HG03354 (cell line): ENCODE results near the gene LRRC8C.
A peak's percentile ranks its signal among the peaks of the same experiment; 100 is the strongest.
"Not testable (repeated sequence)": the region's sequence is repeated elsewhere in the genome, so short reads cannot be mapped to it uniquely, and the experiment has no call there.

Experiments
- ATAC-seq: cut with Tn5 transposase; IDR thresholded peaks from one replicate; pipeline ENCODE4 v1.9.1; 2021; ENCODE audit warnings: mild to moderate bottlenecking; ENCODE audit not compliant: unreplicated experiment, poor library complexity, severe bottlenecking

LRRC8C gene

DNA sequence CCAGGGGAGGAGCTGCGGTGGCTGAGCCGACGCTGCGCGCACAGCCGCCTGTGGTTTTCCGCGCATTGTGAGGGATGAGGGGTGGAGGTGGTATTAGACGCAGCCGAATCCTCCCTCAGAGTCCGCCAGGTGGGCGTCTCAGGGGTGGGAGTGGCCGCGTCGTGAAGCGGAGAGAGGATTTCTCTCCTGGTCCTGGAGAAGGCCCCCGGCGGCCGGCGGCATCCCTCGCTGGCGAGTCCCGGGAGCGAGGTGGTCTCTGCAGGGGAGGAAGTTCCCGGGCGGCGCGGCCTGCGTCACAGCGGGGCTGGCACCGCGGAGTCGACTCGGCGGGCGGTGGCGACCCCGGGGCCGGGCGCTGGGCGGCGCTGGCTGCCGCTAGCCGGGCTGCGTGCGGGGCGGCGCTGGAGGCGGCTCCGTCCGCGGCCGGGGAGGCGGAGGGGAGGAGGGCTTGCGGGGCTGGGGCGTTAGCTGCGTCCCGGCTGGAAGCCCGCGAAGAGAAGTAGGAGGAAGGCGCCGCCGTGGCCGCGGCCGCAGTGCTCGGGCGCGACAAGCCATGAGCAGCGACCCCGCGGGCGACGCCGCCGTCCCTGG lies at the start of gene LRRC8C:
TSS of gene LRRC8C (plus strand) at position 464 of the 591 bp plus-strand sequence. CDS start 53,354 bp downstream, outside the sequence.
- ATAC-seq: peak; percentile 92

DNA sequence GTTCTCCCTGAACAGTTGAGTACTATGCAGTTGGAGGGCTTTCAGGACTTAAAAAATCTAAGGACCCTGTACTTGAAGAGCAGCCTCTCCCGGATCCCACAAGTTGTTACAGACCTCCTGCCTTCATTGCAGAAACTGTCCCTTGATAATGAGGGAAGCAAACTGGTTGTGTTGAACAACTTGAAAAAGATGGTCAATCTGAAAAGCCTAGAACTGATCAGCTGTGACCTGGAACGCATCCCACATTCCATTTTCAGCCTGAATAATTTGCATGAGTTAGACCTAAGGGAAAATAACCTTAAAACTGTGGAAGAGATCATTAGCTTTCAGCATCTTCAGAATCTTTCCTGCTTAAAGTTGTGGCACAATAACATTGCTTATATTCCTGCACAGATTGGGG lies 48.7 kb upstream of the LRRC8C start:
- no peak for ATAC-seq

DNA sequence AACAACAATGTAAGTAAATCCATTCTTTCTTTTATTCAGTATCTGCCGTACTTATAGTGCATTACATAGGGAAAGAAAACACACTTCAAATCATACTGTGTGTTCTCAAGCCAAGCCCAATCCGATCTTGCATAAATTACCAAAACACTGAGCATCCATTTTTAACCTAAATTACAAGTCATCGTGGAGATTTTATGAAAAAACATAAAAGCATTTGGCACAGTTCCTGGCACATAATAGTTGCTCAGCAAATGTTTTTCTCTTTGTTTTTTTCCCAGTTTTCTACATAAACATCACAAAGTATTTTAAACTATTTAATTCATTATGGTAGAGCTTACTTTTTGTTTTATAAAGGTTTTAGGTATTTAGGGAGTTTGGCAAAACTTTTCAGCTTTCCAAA lies 48.1 kb upstream of the LRRC8C start:
- no peak for ATAC-seq

DNA sequence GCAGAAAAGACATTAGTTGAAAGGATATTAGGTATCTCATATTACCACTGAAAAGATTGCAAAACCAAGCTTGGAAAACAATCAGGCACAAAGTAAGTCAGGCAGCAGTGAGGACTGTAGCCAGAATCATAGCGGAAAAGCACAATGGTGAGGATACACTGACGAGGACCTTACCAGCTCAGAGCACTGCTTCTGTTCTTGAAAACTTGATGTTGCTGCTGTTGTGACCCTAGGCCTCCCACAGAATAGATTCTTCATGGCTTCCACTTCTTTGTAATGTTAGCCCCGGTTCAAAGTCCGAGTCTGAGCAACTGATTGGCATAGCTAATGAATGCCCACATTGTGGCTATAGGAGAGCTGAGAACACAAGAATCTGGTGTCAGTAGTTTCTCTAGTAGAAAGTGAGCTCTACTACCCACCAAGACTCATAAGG lies 45.2 kb upstream of the LRRC8C start:
- no peak for ATAC-seq

DNA sequence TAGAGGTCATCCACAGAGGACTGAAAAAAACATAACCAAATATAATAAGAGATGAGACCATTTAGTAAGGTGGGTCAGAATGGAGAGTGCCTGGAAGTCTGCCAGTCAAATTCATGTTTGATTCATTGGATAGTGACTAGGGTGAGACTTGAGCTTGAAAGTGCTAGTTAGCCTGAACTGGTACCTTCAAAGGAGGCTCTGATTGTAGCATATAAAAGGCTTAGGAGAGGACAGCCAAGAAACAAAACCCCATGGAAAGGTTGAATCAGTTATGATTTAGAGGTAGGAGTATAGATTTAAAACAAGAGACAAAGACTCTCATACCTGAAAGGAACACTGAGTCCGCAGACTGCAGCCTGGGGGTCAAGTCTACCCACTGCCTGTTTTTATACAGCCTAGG lies 44.4 kb upstream of the LRRC8C start:
- no peak for ATAC-seq

DNA sequence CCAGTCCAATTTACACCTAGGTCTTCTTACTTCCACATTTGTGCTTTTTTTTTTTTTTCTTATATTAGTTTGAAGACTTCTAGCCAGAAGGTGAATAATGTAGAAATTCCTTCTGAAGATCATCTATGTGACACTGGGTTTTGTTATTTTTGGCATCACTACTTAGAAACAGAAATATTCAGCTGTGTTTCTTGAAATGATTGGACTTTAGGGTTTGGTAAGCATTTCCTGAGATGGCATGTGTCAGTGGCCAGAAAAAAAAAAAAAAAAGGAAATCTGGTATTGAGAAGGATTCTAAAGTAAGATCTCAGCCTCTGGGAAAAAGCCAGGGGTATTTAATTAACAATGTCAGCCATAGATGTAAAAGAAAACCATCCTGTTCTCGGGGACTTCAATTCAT lies 43.4 kb upstream of the LRRC8C start:
- ATAC-seq: no peak

DNA sequence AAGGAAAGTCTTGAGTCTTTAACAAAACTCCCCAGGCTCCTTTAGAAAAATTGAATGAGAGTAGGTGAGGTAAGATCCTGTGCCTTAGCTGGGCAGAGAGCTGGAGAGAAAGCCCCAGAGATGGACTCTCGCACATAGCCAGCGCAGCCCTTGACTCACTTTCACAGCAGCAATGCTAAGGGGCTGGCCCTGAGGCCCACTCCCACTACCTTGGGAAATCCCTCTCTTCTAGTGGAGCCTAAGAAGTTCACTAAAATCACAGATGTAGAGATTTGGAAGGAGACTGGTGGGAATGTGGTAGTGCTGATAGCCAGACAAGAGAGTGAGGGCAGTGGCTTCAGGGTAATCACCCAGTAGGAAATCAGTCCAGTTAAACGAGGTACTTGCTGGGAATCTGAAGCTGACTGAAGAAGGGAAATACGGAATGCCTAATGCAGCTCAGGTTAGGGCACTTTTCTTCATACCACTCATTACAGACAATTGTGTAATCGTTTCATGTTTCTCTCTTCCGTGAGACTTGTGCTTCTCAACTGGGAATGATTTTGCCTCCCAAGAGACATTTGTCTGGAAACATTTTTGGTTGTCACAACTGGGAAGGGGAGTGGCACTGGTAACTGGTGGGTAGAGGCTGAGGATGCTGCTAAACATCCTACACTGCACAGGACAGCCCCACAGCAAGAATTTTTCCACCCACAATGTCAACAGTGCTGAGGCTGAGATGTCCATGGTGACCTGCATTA lies 42.4 kb upstream of the LRRC8C start:
- ATAC-seq: no peak

DNA sequence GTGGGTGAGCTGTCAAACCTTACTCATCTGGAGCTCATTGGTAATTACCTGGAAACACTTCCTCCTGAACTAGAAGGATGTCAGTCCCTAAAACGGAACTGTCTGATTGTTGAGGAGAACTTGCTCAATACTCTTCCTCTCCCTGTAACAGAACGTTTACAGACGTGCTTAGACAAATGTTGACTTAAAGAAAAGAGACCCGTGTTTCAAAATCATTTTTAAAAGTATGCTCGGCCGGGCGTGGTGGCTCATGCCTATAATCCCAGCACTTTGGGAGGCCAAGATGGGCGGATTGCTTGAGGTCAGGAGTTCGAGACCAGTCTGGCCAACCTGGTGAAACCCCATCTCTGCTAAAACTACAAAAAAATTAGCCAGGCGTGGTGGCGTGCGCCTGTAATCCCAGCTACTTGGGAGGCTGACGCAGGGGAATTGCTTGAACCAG lies 40.0 kb upstream of the LRRC8C start:
- ATAC-seq: not testable (repeated sequence)

DNA sequence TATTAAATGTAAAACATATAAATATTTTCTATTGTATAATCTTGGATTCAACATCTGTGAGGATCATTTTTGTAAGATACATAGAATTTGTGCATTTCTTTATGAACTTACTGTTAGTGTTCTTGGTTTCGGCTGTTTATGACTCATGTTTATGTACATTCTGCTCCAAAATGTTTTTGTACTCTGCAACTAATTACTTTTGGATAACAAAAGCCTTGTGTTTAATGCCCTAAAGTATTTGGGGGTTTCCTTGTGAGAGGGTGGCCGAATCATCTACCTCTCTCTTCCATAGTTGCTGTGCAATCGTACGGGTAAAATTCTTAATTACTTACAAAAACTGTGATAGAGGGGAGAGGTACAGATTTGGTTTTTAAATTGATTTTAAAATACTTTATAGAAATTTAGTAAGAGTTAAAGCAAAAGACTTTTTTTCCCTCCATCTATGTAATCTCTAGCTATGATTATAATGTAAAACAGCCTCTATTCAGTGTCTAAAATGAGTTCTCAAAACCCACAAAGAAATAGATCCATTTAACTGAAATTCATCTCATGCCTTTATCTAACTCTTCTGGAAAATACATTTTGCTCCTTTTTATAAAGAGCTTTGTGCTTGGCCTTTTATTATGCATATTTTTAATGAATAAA lies 38.7 kb upstream of the LRRC8C start:
- no peak for ATAC-seq

DNA sequence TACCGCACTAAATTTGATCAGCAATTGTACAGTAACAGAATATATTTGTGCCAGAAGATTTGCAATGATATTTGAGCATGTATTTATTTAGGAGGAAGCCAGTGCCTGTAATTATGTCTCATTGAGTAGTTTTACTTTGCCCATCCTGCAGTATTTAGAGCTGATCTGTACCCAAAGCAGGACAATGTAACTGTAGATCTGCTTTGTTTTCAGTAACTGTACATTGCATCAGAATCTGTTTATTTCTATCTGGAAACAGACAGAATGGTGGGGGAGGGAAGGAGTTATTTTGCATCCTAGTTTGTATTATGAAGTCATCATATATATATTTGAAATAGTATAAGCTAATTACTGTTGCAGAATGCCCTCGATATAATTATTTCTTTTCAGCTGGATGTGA lies 36.2 kb upstream of the LRRC8C start:
- ATAC-seq: no peak

DNA sequence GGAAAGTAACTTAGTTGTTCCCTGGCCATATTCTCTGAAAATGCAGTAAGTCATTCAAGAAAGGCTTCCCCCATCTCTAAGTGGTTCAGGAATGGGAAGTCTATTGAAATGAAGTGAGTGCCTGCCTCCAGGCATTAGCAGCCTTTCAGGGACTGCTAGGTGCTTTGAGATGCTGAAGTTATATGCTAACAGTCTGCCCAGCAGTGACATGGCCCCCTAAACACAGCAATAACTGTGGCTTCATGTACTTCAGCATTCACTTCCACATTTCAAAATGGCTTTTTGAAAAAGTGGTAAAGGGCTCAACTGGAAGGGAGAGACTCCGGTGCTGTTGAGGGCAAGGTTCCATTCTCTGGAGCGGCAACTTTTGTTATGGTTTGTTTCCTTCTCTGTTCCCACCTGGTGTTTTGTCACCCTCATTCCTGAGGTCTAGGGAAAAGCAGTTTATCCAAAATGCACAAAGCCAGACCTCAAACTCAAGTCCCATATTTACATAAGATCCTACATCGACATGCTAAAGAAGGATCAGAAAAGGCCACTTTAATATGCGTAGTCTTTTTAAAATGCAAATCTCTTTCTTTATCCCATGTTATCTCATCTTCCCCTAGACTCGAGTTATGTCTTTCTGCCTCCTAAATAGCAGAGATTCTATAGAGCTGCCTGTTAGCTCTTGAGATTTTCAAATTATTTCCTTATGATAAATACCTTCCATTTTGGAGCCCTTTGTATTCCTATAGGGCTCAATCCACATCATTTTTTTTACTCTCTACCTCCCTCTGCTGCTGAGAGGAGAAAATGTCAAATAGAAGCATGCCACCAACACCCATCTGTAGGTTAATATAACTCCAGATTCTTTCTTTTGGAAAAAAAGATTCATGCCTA lies 34.2 kb upstream of the LRRC8C start:
- ATAC-seq: no peak

DNA sequence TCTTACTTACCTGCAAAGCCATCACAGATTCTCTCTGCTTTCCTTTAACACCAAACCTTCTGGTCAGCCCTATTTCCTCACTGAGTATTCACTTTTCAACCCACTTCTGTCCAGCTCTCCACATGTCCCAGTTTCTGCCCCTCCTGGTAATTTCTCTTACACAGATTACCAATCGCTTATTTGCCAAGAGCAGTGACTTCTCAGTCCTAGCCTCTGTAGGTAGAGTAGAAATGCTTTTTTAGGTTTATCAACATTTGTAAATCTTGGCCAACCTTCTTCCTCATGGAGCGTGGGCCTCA lies 33.6 kb upstream of the LRRC8C start:
- no peak for ATAC-seq

DNA sequence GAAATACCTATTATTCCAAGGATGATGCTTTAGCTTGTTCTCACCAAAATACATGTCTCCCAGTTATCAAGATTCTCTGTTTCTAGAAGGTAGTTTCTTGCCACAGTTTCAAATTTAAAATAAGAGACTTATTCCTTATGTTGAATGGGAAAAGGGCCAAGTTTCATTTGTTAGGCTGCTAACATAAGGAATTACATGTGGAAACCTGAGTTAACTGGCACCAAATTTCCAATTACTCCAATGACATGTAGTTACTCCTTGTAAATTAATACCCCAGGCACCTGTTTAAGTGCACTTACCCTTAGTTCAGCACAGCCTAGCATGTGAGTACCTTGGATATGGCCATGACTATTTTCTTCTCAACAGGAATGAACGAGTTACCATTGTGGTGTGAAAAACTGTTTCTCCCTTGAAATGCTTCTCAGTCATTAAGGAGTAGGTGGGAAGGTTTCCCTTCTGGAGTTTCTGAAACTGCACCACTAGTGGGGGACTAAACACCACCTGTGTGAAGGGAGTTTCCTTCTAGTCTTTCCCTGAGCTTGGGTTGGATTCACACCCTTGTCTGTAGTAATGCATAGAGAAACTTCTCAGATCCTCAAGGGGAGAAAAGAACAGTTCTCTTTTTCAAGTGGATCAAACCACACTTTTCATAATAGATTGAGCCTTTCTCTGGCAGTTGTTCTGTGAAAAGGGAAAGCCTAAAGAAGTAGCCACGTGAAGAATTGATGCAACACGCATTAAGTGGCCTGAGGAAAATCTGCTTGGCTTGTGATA lies 32.3 kb upstream of the LRRC8C start:
- ATAC-seq: no peak

DNA sequence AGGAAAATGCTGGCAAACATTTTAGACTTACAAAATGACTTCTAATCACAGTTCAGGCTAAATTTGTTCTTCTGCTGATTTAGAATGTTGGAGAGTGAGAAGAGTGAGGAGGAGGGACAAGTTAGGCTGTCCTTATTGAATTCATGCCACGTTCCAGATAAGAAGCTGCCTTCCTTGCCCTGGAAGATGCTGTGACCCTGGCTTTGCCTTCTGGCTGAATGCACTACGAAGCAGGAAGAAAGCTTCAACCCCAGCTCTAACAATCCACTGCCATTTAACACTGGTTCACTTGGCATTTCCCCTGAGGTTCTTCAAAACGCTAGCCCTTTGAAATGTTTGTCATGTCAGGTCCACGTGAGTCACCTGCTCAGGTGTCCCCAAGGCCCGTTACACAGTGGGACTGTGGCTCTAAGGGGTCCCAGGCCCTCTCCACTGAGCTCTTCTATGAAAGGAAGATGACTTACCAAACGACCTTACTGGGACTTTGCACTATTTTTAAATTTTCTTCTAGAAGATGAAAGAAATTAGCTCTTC lies 30.0 kb upstream of the LRRC8C start:
- ATAC-seq: no peak

DNA sequence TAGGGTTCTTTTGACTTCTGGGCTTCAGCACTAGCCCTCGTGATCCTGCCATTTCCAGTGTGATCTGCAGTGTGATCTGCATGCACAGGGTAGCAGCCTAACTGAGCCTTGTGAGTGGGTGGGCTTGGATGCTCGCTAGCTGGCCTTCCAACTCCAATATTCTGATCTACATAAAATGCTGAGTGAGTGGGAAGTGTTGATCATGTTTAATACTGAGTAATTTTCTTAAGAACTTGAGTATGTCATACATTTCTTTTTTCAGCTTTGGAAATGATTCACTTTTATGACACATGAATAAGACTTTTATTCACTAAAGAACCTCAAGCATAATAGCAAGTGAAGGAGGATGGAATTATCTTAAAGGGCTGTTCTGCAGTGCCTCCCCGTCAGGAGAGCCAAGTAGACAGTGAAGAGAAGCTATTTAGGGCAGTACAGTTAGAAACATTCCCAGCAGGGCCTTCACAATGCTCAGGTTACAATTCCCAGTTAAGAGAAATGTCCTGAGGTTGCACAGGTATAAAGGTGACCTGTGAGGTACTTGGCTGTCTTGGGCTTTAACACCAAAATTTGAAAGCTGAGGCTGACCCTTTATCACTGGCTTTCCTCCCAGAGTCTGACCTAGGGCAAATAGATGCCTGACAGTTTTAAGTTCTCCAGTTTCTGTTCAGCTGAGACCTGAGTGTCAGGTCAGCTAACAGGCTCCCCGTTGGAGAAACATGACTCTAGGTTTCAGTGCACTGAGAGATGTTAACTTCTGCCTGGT lies 29.1 kb upstream of the LRRC8C start:
- no peak for ATAC-seq

DNA sequence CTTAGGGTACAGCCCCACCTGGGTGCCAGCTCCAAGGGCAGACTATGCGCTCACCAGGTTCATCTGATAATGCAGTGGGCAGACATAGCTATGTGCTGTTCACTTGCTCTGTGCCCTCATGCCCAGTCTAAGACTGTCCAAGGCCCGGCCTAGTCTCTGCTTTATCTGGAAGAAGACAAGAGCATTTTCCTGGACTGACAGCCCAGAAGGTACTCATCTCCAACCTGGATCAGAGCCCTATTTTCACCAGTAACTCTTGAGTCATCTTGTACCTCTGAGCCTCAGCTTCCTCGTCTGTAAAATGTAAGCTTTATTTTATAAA lies 28.5 kb upstream of the LRRC8C start:
- no peak for ATAC-seq

DNA sequence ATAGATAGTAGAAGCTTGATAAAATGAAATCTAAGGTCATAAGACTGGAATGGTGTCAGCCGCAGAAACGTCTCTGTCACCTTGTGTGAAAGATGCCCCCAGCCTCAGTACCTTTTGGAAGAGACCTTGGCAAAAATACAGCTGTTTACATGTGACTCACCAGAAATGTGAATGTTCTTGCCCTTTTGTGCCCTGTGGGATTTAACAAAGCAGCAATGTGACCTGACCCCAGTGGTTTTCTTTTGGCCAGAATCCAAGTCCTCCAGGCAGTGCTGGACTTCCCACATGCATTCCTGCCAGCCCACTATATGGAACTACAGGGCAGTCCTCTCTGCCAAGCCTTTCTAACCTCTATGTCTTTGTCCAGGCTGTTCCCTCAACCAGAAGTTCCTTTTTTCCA lies 27.2 kb upstream of the LRRC8C start:
- ATAC-seq: no peak

DNA sequence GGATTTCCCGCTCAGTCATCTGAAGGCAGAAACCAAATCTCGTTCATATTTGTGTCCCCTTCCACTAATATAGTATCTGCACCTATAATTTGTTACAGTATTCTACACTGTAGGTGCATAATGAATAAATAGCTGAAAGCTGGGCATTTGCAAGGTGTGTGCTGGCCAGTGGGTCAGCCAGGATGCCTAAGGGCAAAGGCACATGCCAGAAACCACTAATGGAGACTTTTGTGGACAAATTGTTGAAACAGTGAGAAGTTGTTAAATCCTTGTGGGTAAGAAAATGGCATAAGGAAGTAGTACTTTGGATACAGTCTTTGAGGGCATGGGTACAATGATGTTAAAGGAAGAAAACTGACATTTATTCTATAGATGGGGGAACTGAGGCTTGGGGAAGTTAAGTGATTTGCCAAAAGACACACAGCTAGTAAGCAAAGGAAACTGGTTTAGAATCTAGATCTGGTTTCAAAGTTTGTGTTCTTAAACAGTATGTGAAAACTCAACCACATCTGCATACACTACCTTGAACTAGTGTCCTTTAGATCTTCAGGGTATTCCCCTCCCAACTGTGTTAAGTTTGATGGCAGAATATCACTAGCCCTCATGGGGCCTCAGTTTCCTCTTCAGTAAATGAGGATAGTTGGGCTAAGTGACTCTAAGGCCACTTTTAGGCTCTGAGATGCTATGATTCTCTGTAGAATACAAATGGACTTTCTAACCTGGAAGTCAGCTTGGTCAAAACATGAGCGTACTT lies 26.5 kb upstream of the LRRC8C start:
- ATAC-seq: no peak
